T-cell (primary cell): Measurements from ENCODE around the gene MRGPRX4. TPM values are rescaled to one million over a fixed set of nuclear protein-coding genes. Genes with fewer than 3 reads are reported as not detected.

Experiments used
- ATAC-seq, 4 experiments: fragments of 200-7000 bp in 3 of 4; fragments of 150-1000 bp in 1 of 4; cut with Tn5 transposase; replicated peaks in 1 of 4; 1 replicate in 3 of 4; 2 replicates in 1 of 4; pipeline ENCODE4 v1.10.0; 2021; ENCODE audit warnings: moderate library complexity in 3 of 4, mild to moderate bottlenecking in 2 of 4, moderate number of reproducible peaks in 1 of 4
- CTCF ChIA-PET, 2 donors: fragments of 300-600 bp; sonication (Branson Sonifier 250); formaldehyde crosslinking; loops; one replicate each; lab custom pipeline; 2022; ENCODE audit warnings: antibody characterized with exemption in 2 of 2; lab: Charles Lee
- POLR2A ChIA-PET, 2 donors: fragments of 300-600 bp; sonication (Branson Sonifier 250); formaldehyde crosslinking; loops; one replicate each; lab custom pipeline; 2022; ENCODE audit warnings: antibody characterized with exemption in 2 of 2; lab: Charles Lee
- DNase-seq, 35 experiments: peaks; one replicate each; pipeline versions ENCODE4 v3.0.0 to v3.0.0-alpha.2; 2013 to 2023
- H3K27ac ChIP-seq: one replicate; pipeline ENCODE4 v1.5.1; 2013; ENCODE audit warnings: low read length
- H3K27me3 ChIP-seq, 2 experiments: replicated peaks in 1 of 2; 1 replicate in 1 of 2; 2 replicates in 1 of 2; pipeline versions ENCODE4 v1.6.1 to v1.7.0; 2013; ENCODE audit warnings: low read length in 1 of 2, mixed read lengths in 1 of 2; ENCODE audit not compliant: control insufficient read depth in 2 of 2, insufficient read depth in 2 of 2; ENCODE audit errors: extremely low read depth in 1 of 2
- H3K36me3 ChIP-seq, 2 donors: 1 replicate in 1 of 2; 2 replicates in 1 of 2; pipeline versions ENCODE4 v1.6.1 to v1.7.0; 2013; ENCODE audit warnings: low read length in 1 of 2; ENCODE audit not compliant: control insufficient read depth in 2 of 2, insufficient read depth in 1 of 2; ENCODE audit errors: extremely low read depth in 1 of 2
- H3K4me1 ChIP-seq, 2 experiments: 1 replicate in 1 of 2; 2 replicates in 1 of 2; pipeline versions ENCODE4 v1.6.1 to v1.7.0; 2013; ENCODE audit warnings: low read length in 2 of 2, mixed read lengths in 1 of 2; ENCODE audit not compliant: insufficient read depth in 2 of 2, control insufficient read depth in 1 of 2; ENCODE audit errors: extremely low read depth in 1 of 2
- H3K4me3 ChIP-seq, 2 donors: 1 replicate in 1 of 2; 2 replicates in 1 of 2; pipeline versions ENCODE4 v1.5.1 to v1.7.0; 2013; ENCODE audit warnings: mild to moderate bottlenecking in 2 of 2, low read length in 1 of 2, moderate library complexity in 1 of 2; ENCODE audit not compliant: control insufficient read depth in 1 of 2; ENCODE audit errors: extremely low read depth in 1 of 2
- H3K9me3 ChIP-seq: 2 replicates; pipeline ENCODE4 v1.7.0; 2013
- H3K27ac Mint-ChIP-seq, 2 donors: one replicate each; pipeline ENCODE4 v1.8.0; 2020 to 2021; ENCODE audit warnings: mild to moderate bottlenecking in 2 of 2, mixed read lengths in 2 of 2
- H3K27me3 Mint-ChIP-seq, 2 donors: one replicate each; pipeline ENCODE4 v1.8.0; 2021 to 2022; ENCODE audit warnings: mixed read lengths in 2 of 2
- H3K36me3 Mint-ChIP-seq: one replicate; pipeline ENCODE4 v1.8.0; 2021; ENCODE audit warnings: mixed read lengths
- H3K4me1 Mint-ChIP-seq, 3 donors: one replicate each; pipeline ENCODE4 v1.8.0; 2020 to 2022; ENCODE audit warnings: mixed read lengths in 3 of 3, mild to moderate bottlenecking in 1 of 3
- H3K4me3 Mint-ChIP-seq, 3 donors: one replicate each; pipeline ENCODE4 v1.8.0; 2020 to 2022; ENCODE audit warnings: mild to moderate bottlenecking in 3 of 3, mixed read lengths in 3 of 3, moderate library complexity in 3 of 3
- H3K9me3 Mint-ChIP-seq, 3 donors: one replicate each; pipeline ENCODE4 v1.8.0; 2020 to 2022; ENCODE audit warnings: mixed read lengths in 3 of 3
- WGBS: methylation state at CpG from one replicate; pipeline ENCODE4 v1.1.5; 2013; ENCODE audit warnings: missing lambda C conversion rate; ENCODE audit not compliant: insufficient coverage; 5-methylcytosine and 5-hydroxymethylcytosine counted together
- total RNA-seq, 35 experiments: library from RNA in 6 of 35; stranded (reverse) in 6 of 35; fragments of 120-200 nt in 1 of 35; gene quantifications; one replicate each; pipeline versions ENCODE4 v1.2.1 to v1.2.4 and lab custom pipeline; 2013 to 2026

Gene MRGPRX4
- total RNA-seq, 5 donors from 2014 or later (not counting 1 experiment from before 2014, with no cell fraction given) = not detected

GRCh38 chr11:18144243-18144642 lies 28.4 kb upstream of the MRGPRX4 start:
- no peak overlapping the region for H3K4me3 ChIP-seq
- no peak overlapping the region for H3K27ac ChIP-seq
- Mint-ChIP-seq H3K9me3 (no peaks in the 10 kb centered on the region), H3K36me3 (no peaks in the 10 kb centered on the region), H3K27me3 (peaks cover 35 to 48% of the 10 kb centered on the region in 2 donors), H3K27ac (no peak overlapping the region), H3K4me1 (peaks cover 6 to 8% (median 7%) of the 10 kb centered on the region in 3 donors), H3K4me3 (no peak overlapping the region)
- ATAC-seq (no peak), DNase-seq (no peak)
- CTCF ChIA-PET = interaction anchor here in 1 of 2 donors (0.5 kb wide), 1 partner anchor 663 kb away, joined by 4 read pairs; no protein-coding TSS in a partner anchor
- POLR2A ChIA-PET = no interaction called here
- peaks cover 0 to 2% of the 10 kb centered on the region in 2 experiments for H3K4me1 ChIP-seq
- H3K27me3 ChIP-seq = peaks cover 0 to 2% of the 10 kb centered on the region in 2 experiments
- no peaks in the 10 kb centered on the region for H3K9me3 ChIP-seq
- no peaks in the 10 kb centered on the region for H3K36me3 ChIP-seq
- WGBS = no CpG with 5 or more reads among the region's 5 CpGs

GRCh38 chr11:18145025-18145424 lies 27.6 kb upstream of the MRGPRX4 start:
- Mint-ChIP-seq H3K4me3 (no peak overlapping the region), H3K4me1 (peaks cover 6 to 8% (median 7%) of the 10 kb centered on the region in 3 donors), H3K27ac (no peak overlapping the region), H3K36me3 (no peaks in the 10 kb centered on the region), H3K27me3 (peaks cover 38 to 48% of the 10 kb centered on the region in 2 donors), H3K9me3 (no peaks in the 10 kb centered on the region)
- POLR2A ChIA-PET = no interaction called here
- no peak overlapping the region for H3K27ac ChIP-seq
- no peaks in the 10 kb centered on the region for H3K9me3 ChIP-seq
- H3K4me3 ChIP-seq = no peak overlapping the region
- CTCF ChIA-PET = interaction anchor here in 1 of 2 donors (0.5 kb wide), 1 partner anchor 662 kb away, joined by 4 read pairs; no protein-coding TSS in a partner anchor
- peaks cover 0 to 2% of the 10 kb centered on the region in 2 experiments for H3K27me3 ChIP-seq
- ATAC-seq (no peak), DNase-seq (no peak)
- 75% methylated on average over 2 of the region's 2 CpGs for WGBS
- H3K36me3 ChIP-seq = no peaks in the 10 kb centered on the region
- peaks cover 0 to 2% of the 10 kb centered on the region in 2 experiments for H3K4me1 ChIP-seq

DNA sequence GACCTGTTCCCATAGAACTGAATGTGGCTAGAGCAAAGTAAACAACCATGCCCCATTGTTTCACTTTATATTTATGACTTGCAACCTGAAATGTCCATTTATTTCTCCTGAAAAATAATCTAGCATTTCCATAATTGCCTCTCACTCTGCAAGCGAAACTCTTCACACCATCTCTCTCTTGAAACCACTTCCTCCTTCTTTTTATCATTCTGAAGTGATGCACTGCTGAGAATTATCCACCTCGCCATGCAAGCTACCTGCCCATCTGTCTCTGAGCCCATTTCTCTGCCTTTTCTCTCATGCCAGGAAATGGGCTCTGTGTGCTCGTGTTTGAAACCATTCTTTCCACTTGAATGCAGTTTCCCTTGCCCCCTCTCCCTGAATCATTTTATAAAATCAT lies 26.8 kb upstream of the MRGPRX4 start:
- Mint-ChIP-seq H3K27me3 (peaks cover 42 to 50% of the 10 kb centered on the region in 2 donors), H3K4me1 (peaks cover 6 to 8% (median 7%) of the 10 kb centered on the region in 3 donors), H3K36me3 (no peaks in the 10 kb centered on the region), H3K27ac (no peak overlapping the region), H3K9me3 (no peaks in the 10 kb centered on the region), H3K4me3 (no peak overlapping the region)
- Histone ChIP-seq H3K36me3 (no peaks in the 10 kb centered on the region), H3K4me3 (no peak overlapping the region), H3K9me3 (no peaks in the 10 kb centered on the region), H3K27me3 (peaks cover 0 to 2% of the 10 kb centered on the region in 2 experiments), H3K4me1 (peaks cover 0 to 2% of the 10 kb centered on the region in 2 experiments), H3K27ac (no peak overlapping the region)
- ATAC-seq = no peak
- no peak for DNase-seq
- 9% methylated on average over 3 of the region's 3 CpGs for WGBS
- ChIA-PET CTCF (no interaction called here), POLR2A (no interaction called here)

DNA sequence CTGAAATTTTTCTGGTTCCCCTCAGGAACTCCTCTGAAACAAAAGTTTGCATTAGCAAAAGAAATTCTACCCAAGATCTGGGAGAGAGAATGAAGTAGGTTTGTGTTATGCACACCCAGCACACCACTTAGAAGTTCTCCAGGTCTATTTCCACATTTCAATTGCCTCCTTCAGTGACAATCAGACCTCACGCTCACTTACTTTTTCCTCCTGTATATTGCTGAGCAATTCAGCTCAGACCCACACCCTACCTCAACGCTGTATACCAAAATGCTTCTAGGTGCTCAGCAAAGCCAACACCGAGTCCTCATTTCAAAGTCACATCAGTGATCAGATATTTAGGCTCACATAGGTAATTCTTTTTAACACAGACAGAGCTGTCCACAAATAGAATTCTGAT lies 21.1 kb upstream of the MRGPRX4 start:
- Histone ChIP-seq H3K4me3 (no peak overlapping the region), H3K36me3 (no peaks in the 10 kb centered on the region), H3K4me1 (no peaks in the 10 kb centered on the region), H3K27me3 (peaks cover 0 to 7% of the 10 kb centered on the region in 2 experiments), H3K9me3 (no peaks in the 10 kb centered on the region), H3K27ac (no peak overlapping the region)
- no peak for DNase-seq
- ChIA-PET POLR2A (no interaction called here), CTCF (no interaction called here)
- Mint-ChIP-seq H3K27me3 (peaks cover 41 to 51% of the 10 kb centered on the region in 2 donors), H3K4me1 (no peaks in the 10 kb centered on the region), H3K4me3 (no peak overlapping the region), H3K9me3 (peaks cover 0 to 2% (median 2%) of the 10 kb centered on the region in 3 donors), H3K36me3 (no peaks in the 10 kb centered on the region), H3K27ac (no peak overlapping the region)
- 83% methylated on average over 1 of the region's 3 CpGs for WGBS
- ATAC-seq = no peak

DNA sequence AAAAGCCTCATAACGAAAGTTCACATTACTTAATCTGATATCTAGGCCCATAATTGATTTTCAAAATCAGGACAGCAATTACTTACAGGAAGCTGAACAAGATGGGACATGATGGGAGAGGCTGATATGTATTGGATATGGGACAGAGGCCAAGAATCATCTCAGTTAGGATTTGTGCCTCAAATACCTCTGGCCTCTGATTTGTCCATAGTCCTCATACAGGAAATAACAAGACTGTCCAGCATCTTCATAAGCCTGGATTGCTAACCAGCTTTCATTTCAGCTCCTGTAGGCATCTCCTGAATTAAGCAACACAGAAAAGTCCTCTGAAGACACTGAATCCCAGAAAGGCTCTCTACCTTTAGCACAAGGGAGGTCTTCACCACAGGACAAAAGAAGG lies 4.3 kb upstream of the MRGPRX4 start:
- no peaks in the 10 kb centered on the region for H3K4me1 ChIP-seq
- DNase-seq (no peak), ATAC-seq (no peak)
- H3K27me3 Mint-ChIP-seq = peaks cover 16 to 31% of the 10 kb centered on the region in 2 donors
- H3K36me3 Mint-ChIP-seq = no peaks in the 10 kb centered on the region
- H3K27me3 ChIP-seq = peaks cover 0 to 4% of the 10 kb centered on the region in 2 experiments
- ChIA-PET CTCF (no interaction called here), POLR2A (no interaction called here)
- no peaks in the 10 kb centered on the region for H3K9me3 ChIP-seq
- no peak overlapping the region for H3K4me3 Mint-ChIP-seq
- WGBS = no CpG with 5 or more reads among the region's 1 CpG
- H3K27ac ChIP-seq = no peak overlapping the region
- H3K27ac Mint-ChIP-seq = no peak overlapping the region
- H3K4me1 Mint-ChIP-seq = peaks cover 0 to 3% (median 0%) of the 10 kb centered on the region in 3 donors
- peaks cover 0 to 7% (median 0%) of the 10 kb centered on the region in 3 donors for H3K9me3 Mint-ChIP-seq
- H3K36me3 ChIP-seq = no peaks in the 10 kb centered on the region
- H3K4me3 ChIP-seq = no peak overlapping the region

DNA sequence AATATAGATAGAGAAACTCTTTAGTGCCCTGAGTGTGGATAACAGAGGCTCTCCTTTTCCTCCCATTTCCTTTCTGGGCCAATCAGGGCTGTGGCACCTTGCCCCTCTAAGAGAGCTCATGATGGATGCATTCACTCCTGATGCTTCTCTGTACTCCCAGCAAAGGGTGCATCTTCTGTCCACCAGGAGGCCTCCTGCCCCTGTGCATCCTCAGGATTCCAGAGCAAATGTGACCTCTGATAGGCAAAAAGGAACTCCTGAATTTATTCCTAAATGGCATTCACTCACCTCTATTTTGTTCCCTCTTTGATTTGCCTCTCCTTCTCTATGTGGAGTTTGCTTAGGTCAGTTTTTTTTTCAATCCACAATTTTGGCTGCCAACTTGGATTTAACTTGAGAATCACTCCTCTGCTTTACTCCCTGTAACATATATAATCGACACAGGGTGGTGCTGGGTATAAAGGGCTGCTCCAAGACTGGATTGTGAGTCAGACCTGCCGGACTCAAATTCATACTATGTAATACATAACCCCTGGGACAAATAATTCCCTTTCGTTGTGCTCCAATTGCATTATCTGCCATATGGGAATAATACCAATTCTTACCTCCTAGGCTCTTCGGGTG lies 1.1 kb upstream of the MRGPRX4 start:
- H3K27me3 Mint-ChIP-seq = peaks cover 23 to 36% of the 10 kb centered on the region in 2 donors
- H3K4me3 Mint-ChIP-seq = no peak overlapping the region
- peaks cover 0 to 7% (median 0%) of the 10 kb centered on the region in 3 donors for H3K9me3 Mint-ChIP-seq
- whole genome bisulfite sequencing = 62% methylated on average over 3 of the region's 4 CpGs
- ATAC-seq = no peak
- Histone ChIP-seq H3K4me1 (no peaks in the 10 kb centered on the region), H3K9me3 (no peaks in the 10 kb centered on the region), H3K27me3 (peaks cover 0 to 13% of the 10 kb centered on the region in 2 experiments), H3K27ac (no peak overlapping the region), H3K36me3 (no peaks in the 10 kb centered on the region), H3K4me3 (no peak overlapping the region)
- H3K36me3 Mint-ChIP-seq = no peaks in the 10 kb centered on the region
- no peaks in the 10 kb centered on the region for H3K4me1 Mint-ChIP-seq
- CTCF ChIA-PET = no interaction called here
- peak in 2 of 35 experiments; percentile 2 to 25 for DNase-seq
- POLR2A ChIA-PET = no interaction called here
- H3K27ac Mint-ChIP-seq = no peak overlapping the region
